Activated CD8-positive, alpha-beta T cell treated with anti-CD3 and anti-CD28 coated beads for 36 hours (primary cell): ENCODE data around the gene PLEKHF1. TPM values are rescaled to one million over a fixed set of nuclear protein-coding genes. Genes with fewer than 3 reads are reported as not detected.
"Not testable (repeated sequence)": the region's sequence is repeated elsewhere in the genome, so short reads cannot be mapped to it uniquely, and the experiment has no call there.

Experiments
- ATAC-seq: fragments of 200-7000 bp; cut with Tn5 transposase; one replicate; pipeline ENCODE4 v1.10.0; 2021; ENCODE audit warnings: mild to moderate bottlenecking, moderate library complexity
- CTCF ChIA-PET: fragments of 350-600 bp; sonication (Branson Sonifier 250); formaldehyde crosslinking; loops from one replicate; lab custom pipeline; 2021; ENCODE audit warnings: antibody characterized with exemption; lab: Charles Lee
- POLR2A ChIA-PET: fragments of 350-600 bp; sonication (Branson Sonifier 250); formaldehyde crosslinking; loops from one replicate; lab custom pipeline; 2021; ENCODE audit warnings: antibody characterized with exemption; lab: Charles Lee
- DNase-seq: peaks from one replicate; pipeline ENCODE4 v3.0.0-alpha.2; 2020
- H3K27ac Mint-ChIP-seq: one replicate; pipeline ENCODE4 v1.8.0; 2021; ENCODE audit warnings: mild to moderate bottlenecking, mixed read lengths
- H3K27me3 Mint-ChIP-seq: one replicate; pipeline ENCODE4 v1.8.0; 2021; ENCODE audit warnings: mixed read lengths
- H3K36me3 Mint-ChIP-seq: one replicate; pipeline ENCODE4 v1.8.0; 2021; ENCODE audit warnings: low read depth, mixed read lengths
- H3K4me1 Mint-ChIP-seq: one replicate; pipeline ENCODE4 v1.8.0; 2021; ENCODE audit warnings: low read depth, mixed read lengths
- H3K4me3 Mint-ChIP-seq: one replicate; pipeline ENCODE4 v1.8.0; 2021; ENCODE audit warnings: mild to moderate bottlenecking, moderate library complexity, mixed read lengths
- H3K9me3 Mint-ChIP-seq: one replicate; pipeline ENCODE4 v1.8.0; 2021; ENCODE audit warnings: mixed read lengths
- intact Hi-C: fragments of 100-400 bp; cut with micrococcal nuclease; formaldehyde crosslinking; loops from one replicate; pipeline ENCODE4 v1.10.0; 2022
- total RNA-seq, 2 experiments: library from RNA; stranded (reverse); gene quantifications; one replicate each; pipeline ENCODE4 v1.2.3, GENCODE V29; 2021
- TF ChIP-seq, protein P1 (sequence below): fragments of 200-600 bp; IDR thresholded peaks from one replicate; pipeline ENCODE4 v1.8.0; 2022; ENCODE audit warnings: antibody characterized with exemption, mild to moderate bottlenecking

Gene PLEKHF1
- total RNA-seq, 2 experiments from 2014 or later, result 30.4 to 31.7 TPM

DNA sequence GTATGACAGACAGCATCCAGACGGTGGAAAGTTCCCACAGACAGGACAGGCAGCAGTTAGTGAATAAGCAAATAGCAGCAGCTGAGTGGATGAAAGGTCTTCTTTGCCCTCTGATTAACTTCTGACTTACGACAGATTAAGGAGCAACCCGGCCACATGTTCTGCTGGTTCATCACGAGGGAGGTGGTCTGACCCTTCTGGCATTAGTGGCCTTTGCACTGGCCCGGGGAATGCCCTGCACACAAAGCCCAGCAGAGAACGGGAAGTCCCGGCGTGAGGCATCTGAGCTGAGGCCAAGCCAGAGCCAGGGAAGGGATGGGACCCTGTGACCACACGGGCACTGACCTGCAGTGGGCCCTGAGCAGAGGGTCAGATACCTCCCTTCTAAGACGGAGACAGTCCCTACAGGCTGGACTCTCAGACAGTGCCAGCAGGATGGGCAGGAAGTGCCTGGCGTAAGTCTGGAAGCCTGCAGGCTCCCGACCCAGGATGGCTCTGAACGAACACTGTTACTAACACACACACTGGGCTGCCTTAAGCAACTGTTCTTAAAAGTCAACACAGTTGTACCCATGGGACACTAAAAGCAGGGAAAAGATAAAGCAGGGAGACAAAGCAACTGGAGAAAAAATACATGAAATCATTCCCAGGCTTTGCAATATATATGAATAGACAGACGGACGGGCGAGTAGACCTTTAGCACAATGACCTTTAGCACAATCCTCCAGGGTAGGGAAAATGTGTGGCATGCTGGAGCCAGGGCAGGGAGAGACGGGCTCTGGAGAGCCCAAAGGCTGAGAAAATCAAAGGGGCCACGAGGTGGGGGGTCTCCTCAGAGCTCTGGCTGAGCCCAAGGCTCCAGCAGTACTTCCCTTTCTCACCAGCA lies 43.5 kb downstream of the PLEKHF1 start:
- ATAC-seq (no peak), DNase-seq (no peak)
- Mint-ChIP-seq H3K36me3 (peaks cover 63% of the 10 kb centered on the region), H3K4me3 (no peak overlapping the region), H3K27me3 (no peaks in the 10 kb centered on the region), H3K27ac (peak overlapping the region; percentile 99), H3K9me3 (no peaks in the 10 kb centered on the region), H3K4me1 (peaks cover 89% of the 10 kb centered on the region)
- POLR2A ChIA-PET, result interaction anchor here (1.2 kb wide), 1 partner anchor 43 kb away, joined by 3 read pairs; no protein-coding TSS in a partner anchor
- intact Hi-C loops, result no loop called here
- CTCF ChIA-PET, result interaction anchor here (1.1 to 20.7 kb wide), 4 partner anchors 7 to 98 kb away, joined by 3 to 300 read pairs (median 20); partner anchors contain the start of gene C19orf12
- TF ChIP-seq, protein P1, sequence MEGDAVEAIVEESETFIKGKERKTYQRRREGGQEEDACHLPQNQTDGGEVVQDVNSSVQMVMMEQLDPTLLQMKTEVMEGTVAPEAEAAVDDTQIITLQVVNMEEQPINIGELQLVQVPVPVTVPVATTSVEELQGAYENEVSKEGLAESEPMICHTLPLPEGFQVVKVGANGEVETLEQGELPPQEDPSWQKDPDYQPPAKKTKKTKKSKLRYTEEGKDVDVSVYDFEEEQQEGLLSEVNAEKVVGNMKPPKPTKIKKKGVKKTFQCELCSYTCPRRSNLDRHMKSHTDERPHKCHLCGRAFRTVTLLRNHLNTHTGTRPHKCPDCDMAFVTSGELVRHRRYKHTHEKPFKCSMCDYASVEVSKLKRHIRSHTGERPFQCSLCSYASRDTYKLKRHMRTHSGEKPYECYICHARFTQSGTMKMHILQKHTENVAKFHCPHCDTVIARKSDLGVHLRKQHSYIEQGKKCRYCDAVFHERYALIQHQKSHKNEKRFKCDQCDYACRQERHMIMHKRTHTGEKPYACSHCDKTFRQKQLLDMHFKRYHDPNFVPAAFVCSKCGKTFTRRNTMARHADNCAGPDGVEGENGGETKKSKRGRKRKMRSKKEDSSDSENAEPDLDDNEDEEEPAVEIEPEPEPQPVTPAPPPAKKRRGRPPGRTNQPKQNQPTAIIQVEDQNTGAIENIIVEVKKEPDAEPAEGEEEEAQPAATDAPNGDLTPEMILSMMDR, result no peak

DNA sequence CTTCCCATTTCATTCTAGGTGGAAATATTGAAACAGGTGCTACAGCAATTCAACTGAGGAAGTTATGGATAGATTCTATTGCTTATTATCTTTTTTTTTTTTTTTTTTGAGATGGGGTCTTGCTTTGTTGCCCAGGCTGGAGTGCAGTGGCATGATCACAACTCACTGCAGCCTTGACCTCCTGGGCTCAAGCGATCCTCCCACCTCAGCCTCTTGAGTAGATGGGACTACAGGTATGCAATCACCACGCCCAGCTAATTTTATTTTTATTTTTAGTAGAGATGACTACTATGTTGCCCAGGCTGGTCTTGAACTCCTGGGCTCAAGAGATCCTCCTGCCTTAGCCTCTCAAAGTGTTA lies 44.2 kb downstream of the PLEKHF1 start:
- Mint-ChIP-seq H3K27ac (peak overlapping the region; percentile 49), H3K4me1 (peaks cover 87% of the 10 kb centered on the region), H3K36me3 (peaks cover 66% of the 10 kb centered on the region)
- H3K9me3 Mint-ChIP-seq, H3K27me3 Mint-ChIP-seq, DNase-seq, H3K4me3 Mint-ChIP-seq, POLR2A ChIA-PET, ATAC-seq, intact Hi-C loops: not testable (repeated sequence)
- CTCF ChIA-PET, result interaction anchor here (2.3 to 20.7 kb wide), 2 partner anchors 17 to 99 kb away, joined by 8 to 300 read pairs; no protein-coding TSS in a partner anchor

DNA sequence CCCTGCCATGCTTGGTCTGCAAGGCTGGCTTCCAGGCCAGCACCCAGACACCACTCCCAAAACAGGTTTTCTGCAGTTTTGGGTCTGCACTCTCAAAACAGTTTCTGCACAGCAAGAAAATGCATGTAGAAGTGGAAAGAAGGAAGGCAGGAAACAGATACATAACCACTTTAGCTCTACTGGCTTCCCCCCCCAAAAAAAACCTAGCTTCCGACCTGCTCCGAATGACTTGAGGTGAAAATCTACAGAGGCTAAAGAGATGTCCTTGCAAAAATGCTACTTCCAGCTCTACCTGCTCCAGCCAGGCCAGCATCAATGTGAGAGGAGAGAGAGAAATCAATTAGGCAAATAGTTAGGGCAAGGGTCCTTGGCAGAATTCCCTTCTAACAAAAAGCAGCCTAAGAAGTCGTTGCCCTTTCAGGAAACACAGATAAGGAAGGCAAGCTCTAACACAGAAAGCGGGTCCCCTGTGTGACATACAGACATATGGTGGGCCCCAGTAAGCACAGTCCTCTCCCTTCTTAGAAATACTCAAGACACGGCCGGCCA lies 46.4 kb downstream of the PLEKHF1 start:
- Mint-ChIP-seq H3K27me3 (no peaks in the 10 kb centered on the region), H3K36me3 (peaks cover 56% of the 10 kb centered on the region), H3K9me3 (no peaks in the 10 kb centered on the region), H3K4me1 (peaks cover 75% of the 10 kb centered on the region), H3K4me3 (peak overlapping the region; percentile 95), H3K27ac (peak overlapping the region; percentile 93)
- intact Hi-C loops, result no loop called here
- ATAC-seq, result no peak
- DNase-seq, result peak; percentile 40
- ChIA-PET CTCF (interaction anchor here (0.6 to 20.7 kb wide), 8 partner anchors 15 to 103 kb away, joined by 3 to 300 read pairs (median 3); partner anchors contain the start of gene POP4), POLR2A (interaction anchor here (0.7 to 2.5 kb wide), 8 partner anchors 9 to 106 kb away, joined by 3 to 7 read pairs (median 4); partner anchors contain the start of gene POP4)
- TF ChIP-seq, protein P1, result no peak

DNA sequence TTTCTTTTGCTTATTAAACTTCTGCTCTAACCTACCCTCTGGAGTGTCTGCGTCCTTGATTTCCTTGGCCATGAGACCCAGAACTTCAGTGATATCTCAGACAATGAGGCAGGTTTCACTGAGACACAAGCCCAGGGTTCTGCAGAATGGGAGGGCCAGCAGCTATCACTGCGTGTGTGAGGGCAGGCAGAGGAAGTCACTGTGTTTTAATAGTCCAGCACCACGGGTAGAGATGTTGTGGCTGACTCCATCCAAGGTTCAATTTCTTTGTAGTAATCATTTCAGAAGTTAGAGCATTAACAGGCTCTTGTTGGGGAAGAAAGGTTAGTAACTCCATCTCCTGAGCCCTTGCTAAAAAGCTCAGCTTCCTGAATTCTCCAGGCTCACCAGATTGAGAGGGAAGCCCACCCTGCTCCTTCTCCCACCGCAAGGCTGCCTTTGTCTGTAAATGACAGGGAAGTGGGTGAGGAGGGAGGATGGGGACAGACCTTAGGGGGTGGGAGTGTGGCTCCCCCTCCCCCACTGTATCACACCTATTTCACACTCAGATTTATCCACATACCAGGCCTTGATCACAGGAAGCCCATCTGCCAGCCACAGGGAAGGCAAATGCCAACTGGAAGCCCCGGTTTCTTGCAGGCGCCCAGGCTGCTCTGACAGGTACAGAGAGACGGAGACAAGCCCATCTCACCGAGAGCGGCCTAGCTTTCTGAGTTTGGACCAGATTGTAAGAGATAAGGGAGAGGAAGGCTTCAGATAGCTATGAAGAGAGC lies 47.7 kb downstream of the PLEKHF1 start:
- Mint-ChIP-seq H3K4me1 (peaks cover 66% of the 10 kb centered on the region), H3K9me3 (no peaks in the 10 kb centered on the region), H3K27me3 (no peaks in the 10 kb centered on the region), H3K36me3 (peaks cover 43% of the 10 kb centered on the region), H3K4me3 (peak overlapping the region; percentile 95), H3K27ac (peak overlapping the region; percentile 93)
- ATAC-seq, result peak; percentile 22
- TF ChIP-seq, protein P1, result no peak
- peak; percentile 58 for DNase-seq
- CTCF ChIA-PET, result interaction anchor here (0.8 to 20.7 kb wide), 14 partner anchors 8 to 254 kb away, joined by 3 to 300 read pairs (median 4); partner anchors contain the start of genes PLEKHF1 and POP4
- intact Hi-C loops, result no loop called here
- POLR2A ChIA-PET, result interaction anchor here (0.8 to 4.6 kb wide), 13 partner anchors 8 to 107 kb away, joined by 3 to 49 read pairs (median 4); partner anchors contain the start of genes PLEKHF1 and POP4
